WTC11 (cell line): ENCODE data around the gene NOTCH2. TPM values are rescaled to one million over a fixed set of nuclear protein-coding genes. Genes with fewer than 3 reads are reported as not detected.

Source experiments
- ATAC-seq: fragments of 200-7000 bp; cut with Tn5 transposase; 2 replicates; pipeline ENCODE4 v1.10.0; 2021; ENCODE audit warnings: mild to moderate bottlenecking, moderate library complexity
- CTCF ChIA-PET: fragments of 300-600 bp; sonication (Branson Sonifier 250); formaldehyde crosslinking; loops from one replicate; lab custom pipeline; 2021; ENCODE audit warnings: antibody characterized with exemption; lab: Charles Lee
- POLR2A ChIA-PET: fragments of 350-600 bp; sonication (Branson Sonifier 250); formaldehyde crosslinking; loops from one replicate; lab custom pipeline; 2021; ENCODE audit warnings: antibody characterized with exemption; lab: Charles Lee
- DNase-seq: peaks from one replicate; pipeline ENCODE4 v3.0.0; 2021; ENCODE audit warnings: low spot score
- H3K27ac Mint-ChIP-seq: 2 replicates; pipeline ENCODE4 v1.8.0; 2021; ENCODE audit warnings: mixed read lengths
- H3K27me3 Mint-ChIP-seq: 2 replicates; pipeline ENCODE4 v1.8.0; 2021; ENCODE audit warnings: low read depth, mild to moderate bottlenecking, moderate library complexity, mixed read lengths
- H3K36me3 Mint-ChIP-seq: 2 replicates; pipeline ENCODE4 v1.8.0; 2021; ENCODE audit warnings: mixed read lengths
- H3K4me1 Mint-ChIP-seq: 2 replicates; pipeline ENCODE4 v1.8.0; 2022; ENCODE audit warnings: mixed read lengths
- H3K4me3 Mint-ChIP-seq: 2 replicates; pipeline ENCODE4 v1.8.0; 2021; ENCODE audit warnings: mild to moderate bottlenecking, moderate library complexity, mixed read lengths
- H3K9me3 Mint-ChIP-seq: 2 replicates; pipeline ENCODE4 v1.8.0; 2021; ENCODE audit warnings: mixed read lengths
- ATF1 ChIP-seq: sonication (generic); formaldehyde crosslinking; IDR thresholded peaks from 2 replicates; pipeline ENCODE4 v1.8.1; 2023; ENCODE audit warnings: mild to moderate bottlenecking, moderate library complexity, missing genetic modification reagents
- CREB1 ChIP-seq: sonication (generic); formaldehyde crosslinking; IDR thresholded peaks from 2 replicates; pipeline ENCODE4 v1.8.0; 2023; ENCODE audit warnings: mild to moderate bottlenecking, missing genetic modification reagents
- ESRRA ChIP-seq: sonication (generic); formaldehyde crosslinking; IDR thresholded peaks from 2 replicates; pipeline ENCODE4 v1.8.1; 2022; ENCODE audit warnings: mild to moderate bottlenecking, missing genetic modification reagents, borderline replicate concordance
- IRF2 ChIP-seq: sonication (generic); formaldehyde crosslinking; IDR thresholded peaks from 2 replicates; pipeline ENCODE4 v1.8.0; 2022; ENCODE audit warnings: low read depth, missing genetic modification reagents, borderline replicate concordance
- JUN ChIP-seq: sonication (generic); formaldehyde crosslinking; IDR thresholded peaks from 2 replicates; pipeline ENCODE4 v1.8.0; 2023; ENCODE audit warnings: mild to moderate bottlenecking, missing genetic modification reagents
- KAT7 ChIP-seq: sonication (generic); formaldehyde crosslinking; IDR thresholded peaks from 2 replicates; pipeline ENCODE4 v1.8.1; 2023; ENCODE audit warnings: missing genetic modification reagents, mild to moderate bottlenecking, borderline replicate concordance
- MYBL2 ChIP-seq: sonication (generic); formaldehyde crosslinking; IDR thresholded peaks from 2 replicates; pipeline ENCODE4 v1.8.1; 2023; ENCODE audit warnings: mild to moderate bottlenecking, moderate library complexity, missing genetic modification reagents
- SMAD3 ChIP-seq: sonication (generic); formaldehyde crosslinking; IDR thresholded peaks from 2 replicates; pipeline ENCODE4 v1.8.0; 2022; ENCODE audit warnings: missing genetic modification reagents, mild to moderate bottlenecking, borderline replicate concordance
- TCF7 ChIP-seq: sonication (generic); formaldehyde crosslinking; IDR thresholded peaks from 2 replicates; pipeline ENCODE4 v1.8.0; 2022; ENCODE audit warnings: mild to moderate bottlenecking, low read depth, missing genetic modification reagents, moderate library complexity
- ZNF416 ChIP-seq: fragments of 250-450 bp; sonication (Bioruptor Pico); IDR thresholded peaks from 2 replicates; pipeline ENCODE4 v1.9.0; 2021; ENCODE audit warnings: mild to moderate bottlenecking, inconsistent platforms
- total RNA-seq: library from RNA; stranded (reverse); gene quantifications from 3 replicates; pipeline ENCODE4 v1.2.3, GENCODE V29; 2021
- TF ChIP-seq, protein P1 (sequence below): sonication (generic); formaldehyde crosslinking; IDR thresholded peaks from 2 replicates; pipeline ENCODE4 v1.8.0; 2023; ENCODE audit warnings: missing genetic modification reagents
- TF ChIP-seq, protein P2 (sequence below): sonication (generic); formaldehyde crosslinking; IDR thresholded peaks from 2 replicates; pipeline ENCODE4 v1.8.0; 2023; ENCODE audit warnings: mild to moderate bottlenecking, missing genetic modification reagents
- TF ChIP-seq, protein P3 (sequence below): sonication (generic); formaldehyde crosslinking; IDR thresholded peaks from 2 replicates; pipeline ENCODE4 v1.8.1; 2022; ENCODE audit warnings: mild to moderate bottlenecking, missing genetic modification reagents, moderate library complexity, borderline replicate concordance
- TF ChIP-seq, protein P4 (sequence below): sonication (generic); formaldehyde crosslinking; IDR thresholded peaks from 2 replicates; pipeline ENCODE4 v1.8.1; 2022; ENCODE audit warnings: low read depth, mild to moderate bottlenecking, moderate library complexity, missing genetic modification reagents, borderline replicate concordance
- TF ChIP-seq, protein P5 (sequence below): sonication (generic); formaldehyde crosslinking; IDR thresholded peaks from 2 replicates; pipeline ENCODE4 v1.8.0; 2022; ENCODE audit warnings: mild to moderate bottlenecking, missing genetic modification reagents
- TF ChIP-seq, protein P6 (sequence below): sonication (generic); formaldehyde crosslinking; IDR thresholded peaks from 2 replicates; pipeline ENCODE4 v1.8.1; 2023; ENCODE audit warnings: mild to moderate bottlenecking, missing genetic modification reagents, borderline replicate concordance

Gene NOTCH2
- total RNA-seq, 1 experiment from 2014 or later: 60.9 TPM

DNA sequence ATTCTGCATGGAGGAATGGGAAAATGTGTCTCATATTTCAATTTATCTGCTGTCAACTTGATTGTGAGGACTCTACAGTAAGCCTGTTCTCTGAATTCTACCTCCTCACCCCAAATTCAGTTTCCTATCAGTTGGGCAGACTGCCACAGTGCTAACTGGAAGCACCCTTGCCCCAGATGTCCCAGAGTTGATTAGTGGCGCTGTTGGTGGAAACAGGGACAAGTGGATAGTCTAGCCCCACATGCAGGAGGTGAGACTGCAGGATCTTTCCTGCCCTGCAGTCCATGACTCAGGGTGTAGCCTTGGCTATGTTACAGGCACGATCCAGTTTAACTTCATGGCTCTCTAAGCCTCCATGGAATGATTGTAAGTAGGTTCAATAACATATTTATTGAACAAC is 195.3 kb downstream of the NOTCH2 start (continued):
- TF ChIP-seq, protein P1, sequence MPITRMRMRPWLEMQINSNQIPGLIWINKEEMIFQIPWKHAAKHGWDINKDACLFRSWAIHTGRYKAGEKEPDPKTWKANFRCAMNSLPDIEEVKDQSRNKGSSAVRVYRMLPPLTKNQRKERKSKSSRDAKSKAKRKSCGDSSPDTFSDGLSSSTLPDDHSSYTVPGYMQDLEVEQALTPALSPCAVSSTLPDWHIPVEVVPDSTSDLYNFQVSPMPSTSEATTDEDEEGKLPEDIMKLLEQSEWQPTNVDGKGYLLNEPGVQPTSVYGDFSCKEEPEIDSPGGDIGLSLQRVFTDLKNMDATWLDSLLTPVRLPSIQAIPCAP (CRISPR knock-in tag): no peak

DNA sequence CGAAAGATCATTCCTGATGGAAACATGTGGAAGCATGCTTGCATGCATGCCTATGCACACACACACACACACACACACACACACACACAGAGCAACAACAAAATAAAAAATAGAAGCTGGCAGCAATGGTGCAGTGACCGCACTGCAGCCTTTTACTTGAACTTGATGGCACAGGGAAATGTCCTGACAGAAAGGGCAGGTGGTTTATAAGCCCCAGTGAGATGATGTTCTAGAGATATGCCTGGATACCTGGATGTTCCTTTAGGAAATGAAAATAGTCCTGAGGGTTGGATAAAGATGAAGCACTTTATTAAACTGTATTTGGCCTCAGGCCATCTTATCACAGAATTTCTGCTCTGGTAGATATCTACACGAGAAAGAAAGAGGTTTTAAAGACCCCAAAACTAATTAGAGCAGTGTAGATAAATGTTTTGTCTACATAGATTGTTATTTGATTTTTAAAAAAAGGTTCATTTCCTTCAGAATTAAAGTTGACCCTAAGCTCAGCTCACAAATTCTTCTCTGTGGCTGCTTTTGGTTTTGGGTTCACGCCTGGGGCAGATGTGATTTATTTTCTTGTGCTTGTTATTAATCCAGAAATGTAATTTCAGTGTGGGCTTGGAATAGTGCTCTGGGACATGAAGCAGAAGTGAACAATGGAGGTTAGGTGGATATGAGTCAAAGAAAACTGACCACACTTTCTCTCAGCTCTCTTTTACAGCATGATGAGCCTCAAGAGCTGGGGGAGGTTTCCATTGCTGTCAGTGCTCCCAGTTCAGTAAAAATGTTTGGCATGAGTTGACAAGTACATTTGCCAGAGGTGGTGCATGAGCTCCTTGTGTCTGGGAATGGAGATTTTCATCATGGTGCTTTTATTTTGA is 196.1 kb downstream of the NOTCH2 start:
- no peak overlapping the region for H3K27ac Mint-ChIP-seq
- peaks cover 4% of the 10 kb centered on the region for H3K4me1 Mint-ChIP-seq
- ATAC-seq (no peak), DNase-seq (no peak)
- no peak overlapping the region for H3K4me3 Mint-ChIP-seq
- CTCF ChIA-PET: no interaction called here
- POLR2A ChIA-PET: no interaction called here
- no peaks in the 10 kb centered on the region for H3K36me3 Mint-ChIP-seq
- no peak for TF ChIP-seq ATF1
- H3K27me3 Mint-ChIP-seq: peaks cover 6% of the 10 kb centered on the region
- no peaks in the 10 kb centered on the region for H3K9me3 Mint-ChIP-seq

DNA sequence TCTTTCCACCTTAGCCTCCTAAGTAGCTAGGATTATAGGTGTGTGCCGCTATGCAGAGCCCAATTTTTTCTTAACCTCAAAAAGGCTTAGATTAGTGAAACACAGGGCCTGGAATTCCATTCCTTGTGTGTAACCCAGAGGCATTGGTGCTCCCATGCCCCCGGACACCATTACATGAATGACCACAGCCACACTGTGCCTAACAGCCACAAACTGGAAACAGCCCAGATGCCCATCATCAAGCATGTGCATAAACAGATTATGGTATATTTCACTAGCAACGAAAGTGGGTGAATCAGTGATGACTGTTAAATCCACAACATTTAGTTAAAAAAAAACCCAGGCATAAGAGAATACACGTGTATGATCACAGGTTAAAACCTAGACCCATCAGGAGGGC is 197.6 kb downstream of the NOTCH2 start:
- Mint-ChIP-seq H3K27ac (no peak overlapping the region), H3K4me1 (peaks cover 4% of the 10 kb centered on the region), H3K4me3 (no peak overlapping the region), H3K9me3 (no peaks in the 10 kb centered on the region), H3K27me3 (peaks cover 6% of the 10 kb centered on the region), H3K36me3 (no peaks in the 10 kb centered on the region)
- CTCF ChIA-PET: interaction anchor here (0.6 to 3.1 kb wide), 4 partner anchors 14 to 71 kb away, joined by 3 to 13 read pairs (median 8); no protein-coding TSS in a partner anchor
- POLR2A ChIA-PET: interaction anchor here (0.5 kb wide), 1 partner anchor 128 kb away, joined by 3 read pairs; no protein-coding TSS in a partner anchor
- no peak for ATAC-seq
- TF ChIP-seq, protein P2, sequence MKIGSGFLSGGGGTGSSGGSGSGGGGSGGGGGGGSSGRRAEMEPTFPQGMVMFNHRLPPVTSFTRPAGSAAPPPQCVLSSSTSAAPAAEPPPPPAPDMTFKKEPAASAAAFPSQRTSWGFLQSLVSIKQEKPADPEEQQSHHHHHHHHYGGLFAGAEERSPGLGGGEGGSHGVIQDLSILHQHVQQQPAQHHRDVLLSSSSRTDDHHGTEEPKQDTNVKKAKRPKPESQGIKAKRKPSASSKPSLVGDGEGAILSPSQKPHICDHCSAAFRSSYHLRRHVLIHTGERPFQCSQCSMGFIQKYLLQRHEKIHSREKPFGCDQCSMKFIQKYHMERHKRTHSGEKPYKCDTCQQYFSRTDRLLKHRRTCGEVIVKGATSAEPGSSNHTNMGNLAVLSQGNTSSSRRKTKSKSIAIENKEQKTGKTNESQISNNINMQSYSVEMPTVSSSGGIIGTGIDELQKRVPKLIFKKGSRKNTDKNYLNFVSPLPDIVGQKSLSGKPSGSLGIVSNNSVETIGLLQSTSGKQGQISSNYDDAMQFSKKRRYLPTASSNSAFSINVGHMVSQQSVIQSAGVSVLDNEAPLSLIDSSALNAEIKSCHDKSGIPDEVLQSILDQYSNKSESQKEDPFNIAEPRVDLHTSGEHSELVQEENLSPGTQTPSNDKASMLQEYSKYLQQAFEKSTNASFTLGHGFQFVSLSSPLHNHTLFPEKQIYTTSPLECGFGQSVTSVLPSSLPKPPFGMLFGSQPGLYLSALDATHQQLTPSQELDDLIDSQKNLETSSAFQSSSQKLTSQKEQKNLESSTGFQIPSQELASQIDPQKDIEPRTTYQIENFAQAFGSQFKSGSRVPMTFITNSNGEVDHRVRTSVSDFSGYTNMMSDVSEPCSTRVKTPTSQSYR (CRISPR knock-in tag): no peak
- TF ChIP-seq ZNF416 (no peak), ESRRA (no peak), KAT7 (CRISPR knock-in tag) (no peak), IRF2 (CRISPR knock-in tag) (no peak), JUN (CRISPR knock-in tag) (no peak), TCF7 (no peak), MYBL2 (CRISPR knock-in tag) (no peak), CREB1 (no peak), SMAD3 (CRISPR knock-in tag) (no peak)
- TF ChIP-seq, protein P3, sequence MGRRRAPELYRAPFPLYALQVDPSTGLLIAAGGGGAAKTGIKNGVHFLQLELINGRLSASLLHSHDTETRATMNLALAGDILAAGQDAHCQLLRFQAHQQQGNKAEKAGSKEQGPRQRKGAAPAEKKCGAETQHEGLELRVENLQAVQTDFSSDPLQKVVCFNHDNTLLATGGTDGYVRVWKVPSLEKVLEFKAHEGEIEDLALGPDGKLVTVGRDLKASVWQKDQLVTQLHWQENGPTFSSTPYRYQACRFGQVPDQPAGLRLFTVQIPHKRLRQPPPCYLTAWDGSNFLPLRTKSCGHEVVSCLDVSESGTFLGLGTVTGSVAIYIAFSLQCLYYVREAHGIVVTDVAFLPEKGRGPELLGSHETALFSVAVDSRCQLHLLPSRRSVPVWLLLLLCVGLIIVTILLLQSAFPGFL (CRISPR knock-in tag): no peak
- TF ChIP-seq, protein P4, sequence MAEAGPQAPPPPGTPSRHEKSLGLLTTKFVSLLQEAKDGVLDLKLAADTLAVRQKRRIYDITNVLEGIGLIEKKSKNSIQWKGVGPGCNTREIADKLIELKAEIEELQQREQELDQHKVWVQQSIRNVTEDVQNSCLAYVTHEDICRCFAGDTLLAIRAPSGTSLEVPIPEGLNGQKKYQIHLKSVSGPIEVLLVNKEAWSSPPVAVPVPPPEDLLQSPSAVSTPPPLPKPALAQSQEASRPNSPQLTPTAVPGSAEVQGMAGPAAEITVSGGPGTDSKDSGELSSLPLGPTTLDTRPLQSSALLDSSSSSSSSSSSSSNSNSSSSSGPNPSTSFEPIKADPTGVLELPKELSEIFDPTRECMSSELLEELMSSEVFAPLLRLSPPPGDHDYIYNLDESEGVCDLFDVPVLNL (CRISPR knock-in tag): no peak
- TF ChIP-seq, protein P5, sequence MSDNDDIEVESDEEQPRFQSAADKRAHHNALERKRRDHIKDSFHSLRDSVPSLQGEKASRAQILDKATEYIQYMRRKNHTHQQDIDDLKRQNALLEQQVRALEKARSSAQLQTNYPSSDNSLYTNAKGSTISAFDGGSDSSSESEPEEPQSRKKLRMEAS: no peak
- TF ChIP-seq, protein P6, sequence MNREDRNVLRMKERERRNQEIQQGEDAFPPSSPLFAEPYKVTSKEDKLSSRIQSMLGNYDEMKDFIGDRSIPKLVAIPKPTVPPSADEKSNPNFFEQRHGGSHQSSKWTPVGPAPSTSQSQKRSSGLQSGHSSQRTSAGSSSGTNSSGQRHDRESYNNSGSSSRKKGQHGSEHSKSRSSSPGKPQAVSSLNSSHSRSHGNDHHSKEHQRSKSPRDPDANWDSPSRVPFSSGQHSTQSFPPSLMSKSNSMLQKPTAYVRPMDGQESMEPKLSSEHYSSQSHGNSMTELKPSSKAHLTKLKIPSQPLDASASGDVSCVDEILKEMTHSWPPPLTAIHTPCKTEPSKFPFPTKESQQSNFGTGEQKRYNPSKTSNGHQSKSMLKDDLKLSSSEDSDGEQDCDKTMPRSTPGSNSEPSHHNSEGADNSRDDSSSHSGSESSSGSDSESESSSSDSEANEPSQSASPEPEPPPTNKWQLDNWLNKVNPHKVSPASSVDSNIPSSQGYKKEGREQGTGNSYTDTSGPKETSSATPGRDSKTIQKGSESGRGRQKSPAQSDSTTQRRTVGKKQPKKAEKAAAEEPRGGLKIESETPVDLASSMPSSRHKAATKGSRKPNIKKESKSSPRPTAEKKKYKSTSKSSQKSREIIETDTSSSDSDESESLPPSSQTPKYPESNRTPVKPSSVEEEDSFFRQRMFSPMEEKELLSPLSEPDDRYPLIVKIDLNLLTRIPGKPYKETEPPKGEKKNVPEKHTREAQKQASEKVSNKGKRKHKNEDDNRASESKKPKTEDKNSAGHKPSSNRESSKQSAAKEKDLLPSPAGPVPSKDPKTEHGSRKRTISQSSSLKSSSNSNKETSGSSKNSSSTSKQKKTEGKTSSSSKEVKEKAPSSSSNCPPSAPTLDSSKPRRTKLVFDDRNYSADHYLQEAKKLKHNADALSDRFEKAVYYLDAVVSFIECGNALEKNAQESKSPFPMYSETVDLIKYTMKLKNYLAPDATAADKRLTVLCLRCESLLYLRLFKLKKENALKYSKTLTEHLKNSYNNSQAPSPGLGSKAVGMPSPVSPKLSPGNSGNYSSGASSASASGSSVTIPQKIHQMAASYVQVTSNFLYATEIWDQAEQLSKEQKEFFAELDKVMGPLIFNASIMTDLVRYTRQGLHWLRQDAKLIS (CRISPR knock-in tag): no peak
- no peak for DNase-seq
